Measurements from ENCODE around the gene TJP1.

GRCh38 chr15:29664406-29664805 lies 157.9 kb downstream of the TJP1 start:
- TF ChIP-seq CTCF (IDR thresholded peaks at IDR 0.05): no peak
- no peak for TF ChIP-seq POLR2A (IDR thresholded peaks at IDR 0.05)

Data from lower leg skin (tissue), 3 donors.